ENCODE data around the gene SLC6A3. TPM values are rescaled to one million over a fixed set of nuclear protein-coding genes. Genes with fewer than 3 reads are reported as not detected.

SLC6A3 gene
- total and polyA plus RNA-seq, 12 donors: 0.04 to 0.19 (median 0.18) TPM; not detected in 9

DNA sequence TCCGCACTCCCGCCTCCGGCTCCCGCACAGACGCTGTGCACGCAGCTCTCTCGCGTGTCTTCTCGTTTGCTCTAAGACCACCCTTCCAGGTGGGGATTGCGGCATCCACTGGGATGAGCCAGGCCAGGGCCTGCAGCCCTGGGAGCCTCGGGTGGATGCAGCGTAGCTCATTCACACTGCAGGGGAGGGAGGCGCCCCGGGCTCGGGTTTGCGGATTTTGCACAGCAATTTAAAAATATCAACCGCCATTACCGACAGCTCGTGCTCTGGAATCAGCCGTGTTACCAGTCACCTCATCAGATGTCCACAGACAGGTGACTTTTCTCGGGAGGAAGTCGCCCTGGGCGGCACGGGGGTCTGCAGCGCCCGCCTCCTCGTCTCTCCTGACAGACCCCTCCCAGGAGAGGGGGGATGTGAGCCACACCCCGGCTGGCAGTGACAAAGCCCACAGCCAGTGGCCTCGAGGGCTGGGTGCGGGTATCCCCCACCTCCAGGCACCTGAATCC is 20.8 kb upstream of the SLC6A3 start:
- H3K27me3 ChIP-seq: no peaks in the 10 kb centered on the region
- no peaks in the 10 kb centered on the region for H3K9me3 ChIP-seq
- DNase-seq (no peak), ATAC-seq (no peak)
- no peak overlapping the region for H3K27ac ChIP-seq
- intact Hi-C loops (cut with DNase I): no loop called here
- no peak overlapping the region for H3K4me3 ChIP-seq
- WGBS, 2 donors: 98% methylated on average over 30 of the region's 30 CpGs
- H3K4me1 ChIP-seq: no peaks in the 10 kb centered on the region
- H3K36me3 ChIP-seq: peaks cover 0 to 91% (median 28%) of the 10 kb centered on the region in 9 donors
- TF ChIP-seq, protein P1, sequence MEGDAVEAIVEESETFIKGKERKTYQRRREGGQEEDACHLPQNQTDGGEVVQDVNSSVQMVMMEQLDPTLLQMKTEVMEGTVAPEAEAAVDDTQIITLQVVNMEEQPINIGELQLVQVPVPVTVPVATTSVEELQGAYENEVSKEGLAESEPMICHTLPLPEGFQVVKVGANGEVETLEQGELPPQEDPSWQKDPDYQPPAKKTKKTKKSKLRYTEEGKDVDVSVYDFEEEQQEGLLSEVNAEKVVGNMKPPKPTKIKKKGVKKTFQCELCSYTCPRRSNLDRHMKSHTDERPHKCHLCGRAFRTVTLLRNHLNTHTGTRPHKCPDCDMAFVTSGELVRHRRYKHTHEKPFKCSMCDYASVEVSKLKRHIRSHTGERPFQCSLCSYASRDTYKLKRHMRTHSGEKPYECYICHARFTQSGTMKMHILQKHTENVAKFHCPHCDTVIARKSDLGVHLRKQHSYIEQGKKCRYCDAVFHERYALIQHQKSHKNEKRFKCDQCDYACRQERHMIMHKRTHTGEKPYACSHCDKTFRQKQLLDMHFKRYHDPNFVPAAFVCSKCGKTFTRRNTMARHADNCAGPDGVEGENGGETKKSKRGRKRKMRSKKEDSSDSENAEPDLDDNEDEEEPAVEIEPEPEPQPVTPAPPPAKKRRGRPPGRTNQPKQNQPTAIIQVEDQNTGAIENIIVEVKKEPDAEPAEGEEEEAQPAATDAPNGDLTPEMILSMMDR (IDR thresholded peaks at IDR 0.05): no peak

DNA sequence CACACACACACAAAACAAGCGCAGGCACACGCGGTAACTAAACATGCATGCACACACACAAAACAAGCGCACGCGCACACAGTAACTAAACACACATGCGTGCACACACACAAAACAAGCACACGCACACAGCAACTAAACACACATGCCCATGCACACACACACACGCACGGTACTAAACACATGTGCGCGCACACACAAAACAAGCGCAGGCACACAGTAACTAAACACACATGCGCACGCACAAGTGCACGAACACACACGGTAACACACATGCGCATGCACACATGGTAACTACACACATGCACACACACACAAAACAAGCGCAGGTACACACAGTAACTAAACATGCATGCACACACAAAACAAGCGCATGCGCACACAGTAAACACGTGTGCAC is 19.9 kb upstream of the SLC6A3 start:
- no peaks in the 10 kb centered on the region for H3K4me1 ChIP-seq
- H3K36me3 ChIP-seq: peaks cover 0 to 91% (median 28%) of the 10 kb centered on the region in 9 donors
- TF ChIP-seq, protein P1 (IDR thresholded peaks at IDR 0.05): no peak
- H3K27me3 ChIP-seq: no peaks in the 10 kb centered on the region
- no peaks in the 10 kb centered on the region for H3K9me3 ChIP-seq
- H3K4me3 ChIP-seq: no peak overlapping the region
- H3K27ac ChIP-seq: no peak overlapping the region
- DNase-seq: no peak
- WGBS, 2 donors: 97 to 98% methylated on average over 22 of the region's 22 CpGs
- no peak for ATAC-seq
- intact Hi-C loops (cut with DNase I): no loop called here

DNA sequence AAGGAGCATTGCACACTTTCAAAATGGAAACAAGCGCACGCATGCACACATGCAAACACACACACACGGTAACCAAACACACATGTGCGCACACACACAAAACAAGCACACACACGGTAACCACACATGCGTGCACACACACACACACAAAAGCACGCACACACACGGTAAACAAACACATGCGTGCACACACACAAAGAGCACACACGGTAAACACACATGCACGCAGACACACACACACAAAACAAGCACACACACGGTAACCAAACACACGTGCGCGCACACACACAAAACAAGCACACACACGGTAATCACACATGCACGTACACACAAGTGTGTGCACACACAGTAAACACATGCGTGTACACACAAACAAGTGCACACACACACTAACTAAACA is 19.3 kb upstream of the SLC6A3 start:
- H3K9me3 ChIP-seq: no peaks in the 10 kb centered on the region
- no peaks in the 10 kb centered on the region for H3K4me1 ChIP-seq
- H3K27ac ChIP-seq: no peak overlapping the region
- no peak overlapping the region for H3K4me3 ChIP-seq
- ATAC-seq (no peak), DNase-seq (no peak)
- peaks cover 0 to 91% (median 28%) of the 10 kb centered on the region in 9 donors for H3K36me3 ChIP-seq
- no peaks in the 10 kb centered on the region for H3K27me3 ChIP-seq
- intact Hi-C loops (cut with DNase I): no loop called here
- TF ChIP-seq, protein P1 (IDR thresholded peaks at IDR 0.05): no peak
- WGBS, 2 donors: 92% methylated on average over 18 of the region's 18 CpGs

DNA sequence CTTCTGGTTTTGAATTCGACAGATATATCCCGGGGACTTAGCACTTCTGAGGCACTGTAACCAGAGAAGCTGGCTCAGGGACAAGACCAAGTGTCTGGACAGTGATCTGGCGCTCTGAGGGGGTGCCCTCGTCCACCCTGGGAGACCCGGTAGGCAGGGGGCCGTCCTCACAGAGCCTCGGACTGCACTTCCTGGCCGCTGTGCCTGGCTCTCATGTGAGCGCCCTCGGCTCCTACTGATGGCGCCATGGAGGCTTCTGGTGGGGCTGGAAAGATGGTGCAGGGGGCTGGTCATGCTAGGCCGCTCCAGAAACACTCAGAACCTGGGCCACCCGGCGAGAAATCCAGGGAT is 18.8 kb upstream of the SLC6A3 start:
- intact Hi-C loops (cut with DNase I): no loop called here
- no peak overlapping the region for H3K4me3 ChIP-seq
- peaks cover 0 to 87% (median 28%) of the 10 kb centered on the region in 9 donors for H3K36me3 ChIP-seq
- no peaks in the 10 kb centered on the region for H3K27me3 ChIP-seq
- ATAC-seq (no peak), DNase-seq (no peak)
- no peak overlapping the region for H3K27ac ChIP-seq
- H3K4me1 ChIP-seq: no peaks in the 10 kb centered on the region
- 93 to 95% methylated on average over 14 of the region's 14 CpGs for WGBS, 2 donors
- H3K9me3 ChIP-seq: no peaks in the 10 kb centered on the region
- TF ChIP-seq, protein P1 (IDR thresholded peaks at IDR 0.05): no peak
